Amygdala (tissue), 56 donors: ENCODE results near the gene MYRF.

Source experiments
- DNase-seq, 56 donors: peaks; one replicate each; lab custom pipeline; 2025; lab: John Stamatoyannopoulos, UW

Gene MYRF

GRCh38 chr11:61791737-61792309 is 39.4 kb downstream of the MYRF start:
- peak in 54 of 56 donors; percentile 46 to 96 (median 80) for DNase-seq

- DNase-seq: peak; percentile 60 to 99 (median 94)
Observed at GRCh38 chr11:61792310-61793082, 40.1 kb downstream of the MYRF start, which contains the start of the genes FEN1 and TMEM258. Gene FEN1 (plus strand): TSS chr11:61792911. CDS start chr11:61795362, 2,451 bp downstream. Gene TMEM258 (minus strand): TSS chr11:61792599. CDS start chr11:61792558, 41 bp downstream.

GRCh38 chr11:61793083-61793828 is 40.8 kb downstream of the MYRF start:
- no peak for DNase-seq

GRCh38 chr11:61793829-61794204 is 41.4 kb downstream of the MYRF start:
- DNase-seq: no peak

- DNase-seq: no peak
Observed at GRCh38 chr11:61794579-61794978, 42.1 kb downstream of the MYRF start.

GRCh38 chr11:61795459-61795858 is 43.0 kb downstream of the MYRF start:
- DNase-seq: no peak

- DNase-seq: no peak
Observed at GRCh38 chr11:61795876-61796526, 43.6 kb downstream of the MYRF start.

GRCh38 chr11:61797263-61797944 is 45.0 kb downstream of the MYRF start:
- peak in 44 of 56 donors; percentile 12 to 92 (median 58) for DNase-seq

GRCh38 chr11:61799665-61800284 is 47.3 kb downstream of the MYRF start:
- no peak for DNase-seq

GRCh38 chr11:61800331-61801281 is 48.2 kb downstream of the MYRF start:
- DNase-seq: no peak

- no peak for DNase-seq
Observed at GRCh38 chr11:61802605-61803004, 50.2 kb downstream of the MYRF start.

- DNase-seq: peak in 1 of 56 donors; percentile 39
Observed at GRCh38 chr11:61803889-61804647, 51.6 kb downstream of the MYRF start.

- DNase-seq: no peak
Observed at GRCh38 chr11:61805146-61805545, 52.7 kb downstream of the MYRF start.

- DNase-seq: no peak
Observed at GRCh38 chr11:61806785-61807184, 54.3 kb downstream of the MYRF start.

GRCh38 chr11:61810671-61811175 is 58.3 kb downstream of the MYRF start:
- no peak for DNase-seq

GRCh38 chr11:61811831-61812230 is 59.4 kb downstream of the MYRF start:
- no peak for DNase-seq

- no peak for DNase-seq
Observed at GRCh38 chr11:61812736-61813411, 60.4 kb downstream of the MYRF start.
